A673 (cell line): ENCODE data around the gene ZFYVE19. TPM values are rescaled to one million over a fixed set of nuclear protein-coding genes. Genes with fewer than 3 reads are reported as not detected.

ENCODE experiments used
- BruUV-seq: library from RNA; stranded (reverse); fragments of 400-500 nt; replicated peaks from 2 replicates; lab custom pipeline; 2021; lab: Mats Ljungman, UMichigan
- CTCF ChIA-PET: fragments of 300-600 bp; sonication (Branson Sonifier 250); formaldehyde crosslinking; loops from one replicate; lab custom pipeline; 2022; ENCODE audit warnings: antibody characterized with exemption; lab: Charles Lee
- POLR2A ChIA-PET: fragments of 300-600 bp; sonication (Branson Sonifier 250); formaldehyde crosslinking; loops from one replicate; lab custom pipeline; 2022; ENCODE audit warnings: antibody characterized with exemption; ENCODE audit not compliant: low non-redundant PET; lab: Charles Lee
- DNase-seq: peaks from one replicate; pipeline ENCODE4 v3.0.0-alpha.2; 2015; ENCODE audit warnings: low spot score
- H3K27ac ChIP-seq: fragments of 200-600 bp; sonication (generic); 2 replicates; pipeline ENCODE4 v1.5.1; 2016; ENCODE audit warnings: mixed run types, low read depth, mild to moderate bottlenecking, mixed read lengths, antibody characterized with exemption, low read length; ENCODE audit not compliant: poor library complexity, severe bottlenecking
- H3K27me3 ChIP-seq: fragments of 200-600 bp; sonication (generic); replicated peaks from 2 replicates; pipeline ENCODE4 v1.6.1; 2017; ENCODE audit warnings: mixed run types, low read depth, mild to moderate bottlenecking, mixed read lengths, antibody characterized with exemption, low read length; ENCODE audit not compliant: insufficient read depth, poor library complexity
- H3K36me3 ChIP-seq: fragments of 200-600 bp; sonication (generic); 2 replicates; pipeline ENCODE4 v1.6.1; 2016; ENCODE audit warnings: mixed run types, mild to moderate bottlenecking, mixed read lengths, antibody characterized with exemption, low read length; ENCODE audit not compliant: insufficient read depth, poor library complexity, severe bottlenecking
- H3K4me1 ChIP-seq: fragments of 200-600 bp; sonication (generic); 2 replicates; pipeline ENCODE4 v1.6.1; 2017; ENCODE audit warnings: mixed run types, mild to moderate bottlenecking, mixed read lengths, antibody characterized with exemption, low read length; ENCODE audit not compliant: insufficient read depth, poor library complexity, severe bottlenecking
- H3K4me3 ChIP-seq: fragments of 200-600 bp; sonication (generic); 2 replicates; pipeline ENCODE4 v1.5.1; 2016; ENCODE audit warnings: low read depth, mixed run types, mild to moderate bottlenecking, mixed read lengths, low read length; ENCODE audit not compliant: poor library complexity, severe bottlenecking
- H3K9me3 ChIP-seq: fragments of 200-600 bp; sonication (generic); 2 replicates; pipeline ENCODE4 v1.6.1; 2016; ENCODE audit warnings: mixed run types, low read depth, mild to moderate bottlenecking, mixed read lengths, antibody characterized with exemption, low read length; ENCODE audit not compliant: poor library complexity, severe bottlenecking
- CTCF ChIP-seq: fragments of 300-800, 200-600 bp; sonication (generic); conservative IDR thresholded peaks from 2 replicates; pipeline ENCODE4 v1.5.1; 2017; ENCODE audit warnings: low read depth, mild to moderate bottlenecking, antibody characterized with exemption, low read length, moderate library complexity, mixed read lengths
- EZH2 ChIP-seq: fragments of 200-600 bp; sonication (generic); IDR thresholded peaks from 2 replicates; pipeline ENCODE4 v1.6.1; 2017; ENCODE audit warnings: borderline replicate concordance, low read depth, mild to moderate bottlenecking, mixed read lengths, antibody characterized with exemption, low read length; ENCODE audit not compliant: poor library complexity, severe bottlenecking
- intact Hi-C: fragments of 100-400 bp; cut with micrococcal nuclease; formaldehyde crosslinking; loops from one replicate; pipeline ENCODE4 v1.10.0; 2022; ENCODE audit not compliant: unreplicated experiment
- total RNA-seq: library from RNA; stranded (reverse); gene quantifications from 2 replicates; pipeline ENCODE4 v1.2.3, GENCODE V29; 2021

Gene ZFYVE19
- total RNA-seq, 1 experiment from 2014 or later: 26.4 TPM

DNA sequence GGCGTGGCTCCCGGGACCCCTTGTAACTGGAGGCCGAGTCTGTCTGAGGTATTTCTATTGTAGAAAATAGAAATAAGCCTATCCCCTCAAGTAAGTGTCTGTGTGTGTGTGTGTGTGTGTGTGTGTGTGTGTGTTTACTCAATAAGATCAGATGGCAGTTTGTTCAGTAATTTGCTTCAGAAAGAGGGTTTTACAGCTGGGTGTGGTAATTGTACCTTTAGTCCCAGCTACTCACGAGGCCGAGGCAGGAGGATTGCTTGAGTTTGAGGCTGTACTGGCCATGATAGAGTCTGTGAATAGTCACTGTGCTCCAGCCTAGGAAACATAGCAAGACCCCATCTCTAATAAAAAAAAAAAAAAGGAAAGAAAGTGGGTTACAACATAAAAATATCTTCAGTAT lies 45.6 kb downstream of the ZFYVE19 start:
- POLR2A ChIA-PET: no interaction called here
- no peaks in the 10 kb centered on the region for H3K9me3 ChIP-seq
- H3K27me3 ChIP-seq: no peaks in the 10 kb centered on the region
- CTCF ChIA-PET: no interaction called here
- H3K36me3 ChIP-seq: no peaks in the 10 kb centered on the region
- H3K4me1 ChIP-seq: peaks cover 6% of the 10 kb centered on the region
- no peak for DNase-seq
- TF ChIP-seq CTCF (no peak), EZH2 (no peak)
- no peak overlapping the region for H3K4me3 ChIP-seq
- no peak overlapping the region for H3K27ac ChIP-seq
- no TSS peak for BruUV-seq
- intact Hi-C loops: no loop called here

- no peak overlapping the region for H3K27ac ChIP-seq
- intact Hi-C loops: no loop called here
- BruUV-seq: no TSS peak
- no peak for DNase-seq
- H3K4me3 ChIP-seq: no peak overlapping the region
- H3K36me3 ChIP-seq: no peaks in the 10 kb centered on the region
- no peaks in the 10 kb centered on the region for H3K27me3 ChIP-seq
- ChIA-PET CTCF (no interaction called here), POLR2A (no interaction called here)
- no peak for TF ChIP-seq CTCF
- TF ChIP-seq EZH2: no peak
- peaks cover 11% of the 10 kb centered on the region for H3K4me1 ChIP-seq
- H3K9me3 ChIP-seq: no peaks in the 10 kb centered on the region
Measured at GRCh38 chr15:40853241-40853890, 46.5 kb downstream of the ZFYVE19 start.

DNA sequence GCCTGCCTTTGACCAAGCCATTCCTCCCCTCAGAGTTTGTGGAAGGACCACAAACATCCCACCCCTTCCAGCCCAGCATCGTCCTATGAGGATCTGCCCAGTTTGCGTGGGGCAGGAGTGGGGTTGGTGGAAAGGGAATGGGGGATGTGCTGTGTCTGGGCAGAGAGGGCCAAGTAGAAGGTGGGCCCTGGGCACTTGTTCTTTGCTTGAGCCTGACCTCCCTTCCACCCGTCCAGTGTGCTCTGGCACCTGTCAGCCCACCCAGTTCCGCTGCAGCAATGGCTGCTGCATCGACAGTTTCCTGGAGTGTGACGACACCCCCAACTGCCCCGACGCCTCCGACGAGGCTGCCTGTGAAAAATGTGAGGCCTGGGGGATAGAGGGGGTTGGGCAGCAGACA lies 47.3 kb downstream of the ZFYVE19 start:
- Histone ChIP-seq H3K27ac (no peak overlapping the region), H3K4me3 (no peak overlapping the region), H3K4me1 (peaks cover 18% of the 10 kb centered on the region), H3K9me3 (no peaks in the 10 kb centered on the region), H3K27me3 (no peaks in the 10 kb centered on the region), H3K36me3 (no peaks in the 10 kb centered on the region)
- ChIA-PET CTCF (no interaction called here), POLR2A (no interaction called here)
- TF ChIP-seq EZH2: no peak
- no peak for TF ChIP-seq CTCF
- BruUV-seq: no TSS peak
- DNase-seq: no peak
- intact Hi-C loops: no loop called here
